Common myeloid progenitor, CD34-positive (primary cell): ENCODE results near the gene ZBTB44.

Experiments
- CTCF ChIA-PET: fragments of 350-600 bp; sonication (Branson Sonifier 250); formaldehyde crosslinking; loops from one replicate; lab custom pipeline; 2021; ENCODE audit warnings: antibody characterized with exemption; lab: Charles Lee
- POLR2A ChIA-PET: fragments of 350-600 bp; sonication (Branson Sonifier 250); formaldehyde crosslinking; loops from one replicate; lab custom pipeline; 2021; ENCODE audit warnings: antibody characterized with exemption; lab: Charles Lee
- DNase-seq, 3 donors: peaks; one replicate each; pipeline versions ENCODE4 v3.0.0 to v3.0.0-alpha.2; 2013
- H3K27ac ChIP-seq, 2 experiments: 1 replicate in 1 of 2; 2 replicates in 1 of 2; pipeline ENCODE4 v1.7.0; 2013; ENCODE audit warnings: inconsistent platforms in 2 of 2, low read length in 2 of 2, mild to moderate bottlenecking in 2 of 2, low read depth in 1 of 2, moderate library complexity in 1 of 2; ENCODE audit not compliant: severe bottlenecking in 2 of 2, insufficient read depth in 1 of 2, poor library complexity in 1 of 2
- H3K27me3 ChIP-seq, 5 experiments: replicated peaks in 2 of 5; 1 replicate in 3 of 5; 2 replicates in 2 of 5; pipeline versions ENCODE4 v1.6.1 to v1.7.0; 2013; ENCODE audit warnings: low read length in 4 of 5, mild to moderate bottlenecking in 2 of 5, moderate library complexity in 2 of 5, inconsistent platforms in 1 of 5; ENCODE audit not compliant: insufficient read depth in 5 of 5, control insufficient read depth in 4 of 5
- H3K36me3 ChIP-seq, 4 experiments: 1 replicate in 2 of 4; 2 replicates in 2 of 4; pipeline versions ENCODE4 v1.6.1 to v1.7.0; 2013; ENCODE audit warnings: low read length in 3 of 4, control low read depth in 1 of 4, mild to moderate bottlenecking in 1 of 4; ENCODE audit not compliant: control insufficient read depth in 4 of 4, insufficient read depth in 4 of 4
- H3K4me1 ChIP-seq, 4 experiments: 1 replicate in 3 of 4; 2 replicates in 1 of 4; pipeline versions ENCODE4 v1.6.1 to v1.7.1; 2013; ENCODE audit warnings: low read length in 3 of 4, mild to moderate bottlenecking in 3 of 4, control low read depth in 1 of 4, inconsistent platforms in 1 of 4, moderate library complexity in 1 of 4; ENCODE audit not compliant: control insufficient read depth in 4 of 4, insufficient read depth in 4 of 4; ENCODE audit errors: control extremely low read depth in 1 of 4
- H3K4me3 ChIP-seq, 7 experiments: 1 replicate in 4 of 7; 2 replicates in 3 of 7; pipeline versions ENCODE4 v1.5.1 to v1.7.0; 2013; ENCODE audit warnings: mild to moderate bottlenecking in 7 of 7, low read length in 6 of 7, moderate library complexity in 6 of 7, inconsistent platforms in 2 of 7, low read depth in 2 of 7, control low read depth in 1 of 7; ENCODE audit not compliant: insufficient read depth in 4 of 7, control insufficient read depth in 1 of 7; ENCODE audit errors: extremely low read depth in 1 of 7
- H3K9me3 ChIP-seq, 5 experiments: 1 replicate in 4 of 5; 2 replicates in 1 of 5; pipeline versions ENCODE4 v1.6.1 to v1.7.1; 2013; ENCODE audit warnings: low read length in 4 of 5, mild to moderate bottlenecking in 2 of 5, inconsistent platforms in 1 of 5, low read depth in 1 of 5, moderate library complexity in 1 of 5; ENCODE audit not compliant: control insufficient read depth in 4 of 5, insufficient read depth in 2 of 5; ENCODE audit errors: control extremely low read depth in 1 of 5
- WGBS: methylation state at CpG from one replicate; pipeline ENCODE4 v1.1.5; 2013; ENCODE audit not compliant: insufficient coverage; 5-methylcytosine and 5-hydroxymethylcytosine counted together

Gene ZBTB44

GRCh38 chr11:130180491-130180890 lies 134.2 kb downstream of the ZBTB44 start:
- H3K36me3 ChIP-seq = no peaks in the 10 kb centered on the region
- H3K4me3 ChIP-seq = no peak overlapping the region
- H3K9me3 ChIP-seq = no peaks in the 10 kb centered on the region
- H3K27me3 ChIP-seq = peaks cover 0 to 3% (median 0%) of the 10 kb centered on the region in 5 experiments
- no peaks in the 10 kb centered on the region for H3K4me1 ChIP-seq
- ChIA-PET POLR2A (no interaction called here), CTCF (no interaction called here)
- H3K27ac ChIP-seq = no peak overlapping the region
- DNase-seq = no peak
- 83% methylated on average over 4 of the region's 4 CpGs for WGBS

- ChIA-PET POLR2A (no interaction called here), CTCF (interaction anchor here (1.3 kb wide), 1 partner anchor 12 kb away, joined by 3 read pairs; no protein-coding TSS in a partner anchor)
- Histone ChIP-seq H3K27me3 (peaks cover 0 to 3% (median 0%) of the 10 kb centered on the region in 5 experiments), H3K4me1 (no peaks in the 10 kb centered on the region), H3K4me3 (no peak overlapping the region), H3K9me3 (peaks cover 0 to 3% (median 0%) of the 10 kb centered on the region in 5 experiments), H3K36me3 (no peaks in the 10 kb centered on the region), H3K27ac (no peak overlapping the region)
- whole genome bisulfite sequencing = 96% methylated on average over 19 of the region's 21 CpGs
- no peak for DNase-seq
These were observed 135.1 kb downstream of the ZBTB44 start for GRCh38 chr11:130179396-130180306.

GRCh38 chr11:130178441-130179339 lies 136.0 kb downstream of the ZBTB44 start:
- CTCF ChIA-PET = interaction anchor here (1.3 kb wide), 1 partner anchor 12 kb away, joined by 3 read pairs; no protein-coding TSS in a partner anchor

GRCh38 chr11:130177782-130178181 lies 136.9 kb downstream of the ZBTB44 start:
- POLR2A ChIA-PET = no interaction called here
- H3K36me3 ChIP-seq = no peaks in the 10 kb centered on the region
- CTCF ChIA-PET = no interaction called here
- peaks cover 0 to 3% (median 0%) of the 10 kb centered on the region in 5 experiments for H3K27me3 ChIP-seq
- DNase-seq = no peak
- no peak overlapping the region for H3K27ac ChIP-seq
- no peaks in the 10 kb centered on the region for H3K4me1 ChIP-seq
- H3K9me3 ChIP-seq = peaks cover 0 to 6% (median 0%) of the 10 kb centered on the region in 5 experiments
- WGBS = 97% methylated on average over 9 of the region's 10 CpGs
- no peak overlapping the region for H3K4me3 ChIP-seq

More at GRCh38 chr11:130178441-130179339, 136.0 kb downstream of the ZBTB44 start:
- Histone ChIP-seq H3K27me3 (peaks cover 0 to 3% (median 0%) of the 10 kb centered on the region in 5 experiments), H3K4me1 (no peaks in the 10 kb centered on the region), H3K4me3 (no peak overlapping the region), H3K27ac (no peak overlapping the region), H3K9me3 (peaks cover 0 to 6% (median 0%) of the 10 kb centered on the region in 5 experiments), H3K36me3 (no peaks in the 10 kb centered on the region)
- DNase-seq = no peak
- WGBS = 92% methylated on average over 11 of the region's 16 CpGs
- POLR2A ChIA-PET = no interaction called here
